ENCODE results near the gene KRT20. TPM values are rescaled to one million over a fixed set of nuclear protein-coding genes. Genes with fewer than 3 reads are reported as not detected.

The KRT20 gene
- total RNA-seq, 1 experiment from 2014 or later = 0.18 TPM

DNA sequence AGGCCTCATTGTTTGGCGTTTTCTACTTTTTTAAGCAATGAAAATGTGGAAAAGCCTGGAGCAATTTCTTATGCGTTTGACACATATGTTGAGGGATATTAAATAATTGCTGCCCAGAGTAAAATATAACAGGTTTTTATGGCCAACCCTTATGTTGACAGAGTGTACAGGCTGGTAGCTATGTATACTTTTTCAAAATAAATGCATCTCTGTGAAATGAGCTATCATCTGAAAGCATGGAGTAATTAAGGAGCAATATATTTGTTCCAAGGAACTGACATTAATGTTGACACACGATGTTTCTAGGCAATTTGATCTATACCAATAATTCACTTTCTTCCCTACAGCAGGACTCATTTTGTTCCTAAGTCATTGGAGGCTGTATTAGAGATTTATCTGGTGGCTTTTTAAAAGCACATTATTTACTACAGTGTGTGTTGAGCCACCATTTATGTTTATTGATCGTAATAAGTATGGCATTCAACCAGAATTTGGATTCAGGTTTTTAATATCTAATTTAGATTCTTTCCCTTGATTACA lies 11.9 kb upstream of the KRT20 start:
- H3K4me3 ChIP-seq (ENCODE audit: low read length) = no peak overlapping the region
- ATAC-seq = no peak
- H3K9ac ChIP-seq (ENCODE audit: low read length) = no peak overlapping the region
- H3K27me3 ChIP-seq (ENCODE audit: low read length) = no peaks in the 10 kb centered on the region
- ChIA-PET CTCF (no interaction called here), POLR2A (ENCODE audit: unreplicated experiment) (no interaction called here)
- TF ChIP-seq, protein P1, sequence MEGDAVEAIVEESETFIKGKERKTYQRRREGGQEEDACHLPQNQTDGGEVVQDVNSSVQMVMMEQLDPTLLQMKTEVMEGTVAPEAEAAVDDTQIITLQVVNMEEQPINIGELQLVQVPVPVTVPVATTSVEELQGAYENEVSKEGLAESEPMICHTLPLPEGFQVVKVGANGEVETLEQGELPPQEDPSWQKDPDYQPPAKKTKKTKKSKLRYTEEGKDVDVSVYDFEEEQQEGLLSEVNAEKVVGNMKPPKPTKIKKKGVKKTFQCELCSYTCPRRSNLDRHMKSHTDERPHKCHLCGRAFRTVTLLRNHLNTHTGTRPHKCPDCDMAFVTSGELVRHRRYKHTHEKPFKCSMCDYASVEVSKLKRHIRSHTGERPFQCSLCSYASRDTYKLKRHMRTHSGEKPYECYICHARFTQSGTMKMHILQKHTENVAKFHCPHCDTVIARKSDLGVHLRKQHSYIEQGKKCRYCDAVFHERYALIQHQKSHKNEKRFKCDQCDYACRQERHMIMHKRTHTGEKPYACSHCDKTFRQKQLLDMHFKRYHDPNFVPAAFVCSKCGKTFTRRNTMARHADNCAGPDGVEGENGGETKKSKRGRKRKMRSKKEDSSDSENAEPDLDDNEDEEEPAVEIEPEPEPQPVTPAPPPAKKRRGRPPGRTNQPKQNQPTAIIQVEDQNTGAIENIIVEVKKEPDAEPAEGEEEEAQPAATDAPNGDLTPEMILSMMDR (conservative IDR thresholded peaks at IDR 0.05; ENCODE audit: low read depth, low read length) = no peak
- TF ChIP-seq EZH2phosphoT487 (IDR thresholded peaks at IDR 0.05; ENCODE audit: borderline replicate concordance, low read length) (no peak), EZH2 (IDR thresholded peaks at IDR 0.05; ENCODE audit: low read length, unreplicated experiment) (no peak)
- no peaks in the 10 kb centered on the region for H3K36me3 ChIP-seq (ENCODE audit: low read depth, low read length)
- intact Hi-C loops (cut with micrococcal nuclease) = no loop called here
- BruUV-seq (replicated peaks) = no TSS peak
- no peaks in the 10 kb centered on the region for H3F3A ChIP-seq (ENCODE audit: low read length, unreplicated experiment)
- no peak overlapping the region for H3K27ac ChIP-seq (ENCODE audit: low read length)
- H2AFZ ChIP-seq (ENCODE audit: low read length) = no peak overlapping the region
- H4K20me1 ChIP-seq (ENCODE audit: low read length) = no peaks in the 10 kb centered on the region
- H3K4me1 ChIP-seq (ENCODE audit: insufficient read depth, low read length) = peaks cover 15% of the 10 kb centered on the region
- H3K9me3 ChIP-seq (ENCODE audit: low read length) = no peaks in the 10 kb centered on the region
- H3K79me2 ChIP-seq (ENCODE audit: low read length) = no peaks in the 10 kb centered on the region
- H3K4me2 ChIP-seq (ENCODE audit: low read length) = no peak overlapping the region
- DNase-seq = no peak
- no peaks in the 10 kb centered on the region for H3K9me2 ChIP-seq (replicated peaks; ENCODE audit: low read length)

DNA sequence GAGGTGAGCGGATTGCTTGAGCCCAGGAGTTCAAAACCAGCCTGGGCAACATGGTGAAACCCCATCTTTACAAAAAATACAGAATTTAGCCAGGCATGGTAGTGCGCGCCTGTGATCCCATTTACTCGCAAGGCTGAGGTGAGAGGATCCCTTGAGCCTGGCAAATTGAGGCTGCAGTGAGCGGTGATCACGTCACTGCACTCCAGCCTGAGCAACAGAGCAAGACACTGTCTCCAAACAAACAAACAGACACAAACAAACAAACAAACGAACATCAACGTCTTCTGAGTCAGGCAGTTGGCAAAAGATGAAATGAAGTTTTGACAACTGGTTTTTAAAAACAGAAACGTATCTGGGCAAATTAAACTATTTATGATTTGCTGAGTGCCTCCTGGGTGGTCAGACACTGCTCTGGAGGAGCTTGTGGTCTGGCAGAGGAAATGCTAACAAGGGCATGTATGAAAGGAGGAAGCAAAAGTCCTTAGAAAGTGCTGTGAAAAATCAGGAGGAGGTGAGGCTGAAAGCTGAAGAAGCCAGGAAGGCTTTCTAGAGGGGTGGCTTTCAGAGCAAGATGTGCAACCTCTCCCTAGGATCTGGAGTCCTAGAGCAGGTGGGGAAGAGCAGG lies 10.2 kb upstream of the KRT20 start:
- no peak for DNase-seq
- Histone ChIP-seq H3K4me3 (ENCODE audit: low read length) (no peak overlapping the region), H3K27ac (ENCODE audit: low read length) (no peak overlapping the region), H3F3A (ENCODE audit: low read length, unreplicated experiment) (no peaks in the 10 kb centered on the region), H3K4me2 (ENCODE audit: low read length) (no peak overlapping the region), H3K9me2 (replicated peaks; ENCODE audit: low read length) (no peaks in the 10 kb centered on the region), H3K9me3 (ENCODE audit: low read length) (no peaks in the 10 kb centered on the region), H3K9ac (ENCODE audit: low read length) (no peak overlapping the region), H3K79me2 (ENCODE audit: low read length) (no peaks in the 10 kb centered on the region), H2AFZ (ENCODE audit: low read length) (no peak overlapping the region), H3K4me1 (ENCODE audit: insufficient read depth, low read length) (no peaks in the 10 kb centered on the region), H4K20me1 (ENCODE audit: low read length) (no peaks in the 10 kb centered on the region), H3K27me3 (ENCODE audit: low read length) (no peaks in the 10 kb centered on the region), H3K36me3 (ENCODE audit: low read depth, low read length) (no peaks in the 10 kb centered on the region)
- no peak for TF ChIP-seq EZH2phosphoT487 (IDR thresholded peaks at IDR 0.05; ENCODE audit: borderline replicate concordance, low read length)
- no peak for TF ChIP-seq EZH2 (IDR thresholded peaks at IDR 0.05; ENCODE audit: low read length, unreplicated experiment)
- TF ChIP-seq, protein P1 (conservative IDR thresholded peaks at IDR 0.05; ENCODE audit: low read depth, low read length) = no peak
- CTCF ChIA-PET = no interaction called here
- intact Hi-C loops (cut with micrococcal nuclease) = no loop called here
- no TSS peak for BruUV-seq (replicated peaks)
- POLR2A ChIA-PET (ENCODE audit: unreplicated experiment) = no interaction called here
- no peak for ATAC-seq

DNA sequence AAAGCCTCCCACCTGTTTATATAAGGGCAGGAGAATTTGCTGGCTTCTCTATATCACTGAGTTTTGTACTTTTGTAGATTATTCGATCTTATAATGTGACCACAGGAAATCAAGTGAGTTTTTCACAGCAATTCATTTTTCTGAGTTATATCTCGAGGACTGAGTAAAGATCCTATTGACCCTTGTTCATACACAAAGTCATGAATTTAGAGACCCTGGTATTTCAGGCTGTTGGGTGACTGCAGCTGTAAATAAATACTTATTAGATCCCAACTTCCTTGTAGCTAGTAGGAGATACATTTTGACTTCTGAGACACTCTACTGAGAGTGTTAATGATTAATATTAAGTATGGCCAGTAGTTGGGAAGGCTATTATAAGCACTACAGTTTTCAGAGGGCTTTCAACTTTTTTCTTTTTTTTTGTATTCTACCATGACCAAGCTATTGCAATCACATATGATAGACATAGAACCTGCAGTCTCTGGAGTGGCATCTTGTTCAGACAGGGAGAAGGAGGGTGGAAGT lies 3.2 kb upstream of the KRT20 start:
- ChIA-PET POLR2A (ENCODE audit: unreplicated experiment) (no interaction called here), CTCF (no interaction called here)
- Histone ChIP-seq H3K27ac (ENCODE audit: low read length) (no peak overlapping the region), H2AFZ (ENCODE audit: low read length) (no peak overlapping the region), H3K4me1 (ENCODE audit: insufficient read depth, low read length) (peaks cover 5% of the 10 kb centered on the region; the same call in 1 of the 2 replicates), H3F3A (ENCODE audit: low read length, unreplicated experiment) (no peaks in the 10 kb centered on the region), H3K36me3 (ENCODE audit: low read depth, low read length) (no peaks in the 10 kb centered on the region), H3K27me3 (ENCODE audit: low read length) (no peaks in the 10 kb centered on the region), H3K9me2 (replicated peaks; ENCODE audit: low read length) (no peaks in the 10 kb centered on the region), H3K9me3 (ENCODE audit: low read length) (no peaks in the 10 kb centered on the region), H4K20me1 (ENCODE audit: low read length) (no peaks in the 10 kb centered on the region), H3K79me2 (ENCODE audit: low read length) (no peaks in the 10 kb centered on the region), H3K9ac (ENCODE audit: low read length) (no peak overlapping the region), H3K4me3 (ENCODE audit: low read length) (no peak overlapping the region), H3K4me2 (ENCODE audit: low read length) (no peak overlapping the region)
- intact Hi-C loops (cut with micrococcal nuclease) = no loop called here
- BruUV-seq (replicated peaks) = no TSS peak
- ATAC-seq = no peak
- TF ChIP-seq EZH2 (IDR thresholded peaks at IDR 0.05; ENCODE audit: low read length, unreplicated experiment) (no peak), EZH2phosphoT487 (IDR thresholded peaks at IDR 0.05; ENCODE audit: borderline replicate concordance, low read length) (no peak)
- TF ChIP-seq, protein P1 (conservative IDR thresholded peaks at IDR 0.05; ENCODE audit: low read depth, low read length) = no peak
- no peak for DNase-seq
